Measurements from ENCODE around the gene ACADS.
"Not testable (repeated sequence)": the region's sequence is repeated elsewhere in the genome, so short reads cannot be mapped to it uniquely, and the experiment has no call there.

ACADS gene

GRCh38 chr12:120724720-120725119 is 906 bp upstream of the ACADS start:
- Histone ChIP-seq H3K56ac (ENCODE audit: low read length) (no peak overlapping the region), H4K5ac (ENCODE audit: low read length) (no peak overlapping the region), H3K27me3 (ENCODE audit: insufficient read depth, low read length, poor library complexity) (no peaks in the 10 kb centered on the region), H3K9ac (ENCODE audit: low read length) (no peak overlapping the region), H3K79me1 (ENCODE audit: low read length) (no peaks in the 10 kb centered on the region), H3K18ac (ENCODE audit: low read length) (no peak overlapping the region), H3K4me1 (ENCODE audit: control insufficient read depth, low read depth, low read length) (no peaks in the 10 kb centered on the region), H3K79me2 (ENCODE audit: control insufficient read depth, insufficient read depth, low read length) (no peaks in the 10 kb centered on the region), H2BK15ac (replicated peaks; ENCODE audit: low read depth) (no peak overlapping the region), H3K27ac (ENCODE audit: low read depth, low read length) (no peak overlapping the region), H2BK120ac (ENCODE audit: low read depth, low read length) (no peak overlapping the region), H4K8ac (ENCODE audit: low read depth, low read length) (no peak overlapping the region), H3K23ac (ENCODE audit: low read length) (no peak overlapping the region), H3K36me3 (ENCODE audit: control insufficient read depth, insufficient read depth, low read length) (peaks cover 13% of the 10 kb centered on the region), H3K4me3 (ENCODE audit: low read length) (no peak overlapping the region), H2AK5ac (ENCODE audit: low read length) (no peak overlapping the region), H3K4me2 (ENCODE audit: low read length) (no peak overlapping the region), H3K4ac (ENCODE audit: low read depth, low read length) (no peak overlapping the region), H2BK5ac (ENCODE audit: low read length) (no peak overlapping the region)
- DNase-seq = no peak
- WGBS (ENCODE audit: extremely low coverage, insufficient coverage, low lambda C conversion rate) = no CpG with 5 or more reads among the region's 5 CpGs

DNA sequence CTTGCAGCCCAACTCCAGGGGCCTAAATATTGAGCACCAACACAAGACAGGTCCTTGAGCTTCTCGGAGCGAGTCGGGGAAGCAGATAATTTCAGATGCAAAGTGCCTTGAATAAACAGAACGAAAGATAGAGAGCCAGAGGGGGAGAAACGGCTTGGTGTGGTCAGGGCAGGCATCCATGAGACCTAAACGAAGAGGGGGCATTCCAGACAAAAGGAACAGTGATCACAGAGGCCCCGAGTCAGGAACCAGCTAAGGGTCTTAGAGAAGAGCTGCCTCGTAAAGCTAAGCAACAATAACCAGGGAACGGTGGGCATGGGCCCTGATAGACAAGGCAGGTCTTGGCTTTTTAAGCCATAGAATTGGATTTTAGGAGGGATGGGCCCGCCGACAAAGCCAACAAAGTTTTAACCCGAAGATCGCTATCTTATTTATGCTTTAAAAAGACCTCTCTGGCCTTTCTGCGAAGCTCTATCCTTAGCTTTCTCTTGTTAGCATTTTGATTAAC is 421 bp upstream of the ACADS start:
- Histone ChIP-seq H3K56ac (ENCODE audit: low read length) (peak overlapping the region; percentile 71), H3K36me3 (ENCODE audit: control insufficient read depth, insufficient read depth, low read length) (peaks cover 11% of the 10 kb centered on the region), H3K9ac (ENCODE audit: low read length) (peak overlapping the region; percentile 43), H3K79me2 (ENCODE audit: control insufficient read depth, insufficient read depth, low read length) (no peaks in the 10 kb centered on the region), H3K4ac (ENCODE audit: low read depth, low read length) (no peak overlapping the region), H3K79me1 (ENCODE audit: low read length) (no peaks in the 10 kb centered on the region), H2BK15ac (replicated peaks; ENCODE audit: low read depth) (no peak overlapping the region), H3K27me3 (ENCODE audit: insufficient read depth, low read length, poor library complexity) (no peaks in the 10 kb centered on the region), H3K4me1 (ENCODE audit: control insufficient read depth, low read depth, low read length) (no peaks in the 10 kb centered on the region), H2BK5ac (ENCODE audit: low read length) (no peak overlapping the region), H3K18ac (ENCODE audit: low read length) (no peak overlapping the region), H4K8ac (ENCODE audit: low read depth, low read length) (no peak overlapping the region), H3K4me2 (ENCODE audit: low read length) (peak overlapping the region; percentile 49), H3K23ac (ENCODE audit: low read length) (no peak overlapping the region), H4K5ac (ENCODE audit: low read length) (no peak overlapping the region), H2AK5ac (ENCODE audit: low read length) (no peak overlapping the region), H3K4me3 (ENCODE audit: low read length) (peak overlapping the region; percentile 14), H2BK120ac (ENCODE audit: low read depth, low read length) (no peak overlapping the region), H3K27ac (ENCODE audit: low read depth, low read length) (no peak overlapping the region)
- DNase-seq = peak; percentile 11
- WGBS (ENCODE audit: extremely low coverage, insufficient coverage, low lambda C conversion rate) = no CpG with 5 or more reads among the region's 14 CpGs

DNA sequence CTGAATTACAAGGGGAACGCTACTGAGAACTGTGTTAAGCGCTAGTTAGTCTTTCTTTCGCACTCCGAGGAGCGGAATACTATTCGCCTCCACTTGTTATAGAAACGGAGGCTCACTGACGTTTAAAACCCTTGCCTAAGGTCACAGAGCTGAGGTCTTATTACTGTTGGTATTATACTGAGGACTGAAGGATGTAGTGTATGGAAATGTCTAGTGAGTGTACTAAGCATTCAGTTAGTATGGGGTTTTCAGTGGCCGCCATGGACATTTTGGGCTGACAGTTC is 826 bp downstream of the ACADS start:
- Histone ChIP-seq H3K23ac (ENCODE audit: low read length) (no peak overlapping the region), H3K27me3 (ENCODE audit: insufficient read depth, low read length, poor library complexity) (no peaks in the 10 kb centered on the region), H3K18ac (ENCODE audit: low read length) (no peak overlapping the region), H4K8ac (ENCODE audit: low read depth, low read length) (no peak overlapping the region), H3K79me1 (ENCODE audit: low read length) (no peaks in the 10 kb centered on the region), H3K4me1 (ENCODE audit: control insufficient read depth, low read depth, low read length) (no peaks in the 10 kb centered on the region), H2BK5ac (ENCODE audit: low read length) (no peak overlapping the region), H3K36me3 (ENCODE audit: control insufficient read depth, insufficient read depth, low read length) (peaks cover 6% of the 10 kb centered on the region), H3K4me2 (ENCODE audit: low read length) (no peak overlapping the region), H3K79me2 (ENCODE audit: control insufficient read depth, insufficient read depth, low read length) (no peaks in the 10 kb centered on the region), H2BK15ac (replicated peaks; ENCODE audit: low read depth) (no peak overlapping the region), H3K4ac (ENCODE audit: low read depth, low read length) (no peak overlapping the region), H4K5ac (ENCODE audit: low read length) (peak overlapping the region; percentile 95), H3K56ac (ENCODE audit: low read length) (peak overlapping the region; percentile 86), H2BK120ac (ENCODE audit: low read depth, low read length) (no peak overlapping the region), H3K27ac (ENCODE audit: low read depth, low read length) (no peak overlapping the region), H3K4me3 (ENCODE audit: low read length) (no peak overlapping the region), H2AK5ac (ENCODE audit: low read length) (no peak overlapping the region), H3K9ac (ENCODE audit: low read length) (peak overlapping the region; percentile 82)
- no CpG with 5 or more reads among the region's 9 CpGs for WGBS (ENCODE audit: extremely low coverage, insufficient coverage, low lambda C conversion rate)
- no peak for DNase-seq

- Histone ChIP-seq H3K36me3 (ENCODE audit: control insufficient read depth, insufficient read depth, low read length) (peaks cover 3% of the 10 kb centered on the region), H3K27ac (ENCODE audit: low read depth, low read length) (no peak overlapping the region), H3K79me1 (ENCODE audit: low read length) (no peaks in the 10 kb centered on the region), H3K27me3 (ENCODE audit: insufficient read depth, low read length, poor library complexity) (no peaks in the 10 kb centered on the region), H3K23ac (ENCODE audit: low read length) (no peak overlapping the region), H2BK5ac (ENCODE audit: low read length) (no peak overlapping the region), H2BK15ac (replicated peaks; ENCODE audit: low read depth) (no peak overlapping the region), H4K8ac (ENCODE audit: low read depth, low read length) (no peak overlapping the region), H3K9ac (ENCODE audit: low read length) (no peak overlapping the region), H3K79me2 (ENCODE audit: control insufficient read depth, insufficient read depth, low read length) (no peaks in the 10 kb centered on the region), H2BK120ac (ENCODE audit: low read depth, low read length) (no peak overlapping the region), H3K4me1 (ENCODE audit: control insufficient read depth, low read depth, low read length) (no peaks in the 10 kb centered on the region), H4K5ac (ENCODE audit: low read length) (no peak overlapping the region), H3K4ac (ENCODE audit: low read depth, low read length) (no peak overlapping the region), H3K56ac (ENCODE audit: low read length) (no peak overlapping the region), H3K4me3 (ENCODE audit: low read length) (no peak overlapping the region), H2AK5ac (ENCODE audit: low read length) (no peak overlapping the region), H3K18ac (ENCODE audit: low read length) (no peak overlapping the region), H3K4me2 (ENCODE audit: low read length) (no peak overlapping the region)
- DNase-seq = no peak
- no CpG with 5 or more reads among the region's 9 CpGs for WGBS (ENCODE audit: extremely low coverage, insufficient coverage, low lambda C conversion rate)
Measured at GRCh38 chr12:120726961-120727360, 1.3 kb downstream of the ACADS start.

- H3K18ac ChIP-seq (ENCODE audit: low read length); H3K27me3 ChIP-seq (ENCODE audit: insufficient read depth, low read length, poor library complexity); H2BK15ac ChIP-seq (replicated peaks; ENCODE audit: low read depth); H3K79me2 ChIP-seq (ENCODE audit: control insufficient read depth, insufficient read depth, low read length); H3K23ac ChIP-seq (ENCODE audit: low read length); H4K5ac ChIP-seq (ENCODE audit: low read length); H3K4me2 ChIP-seq (ENCODE audit: low read length); DNase-seq; H3K9ac ChIP-seq (ENCODE audit: low read length); H3K4me3 ChIP-seq (ENCODE audit: low read length); H2BK120ac ChIP-seq (ENCODE audit: low read depth, low read length); H3K79me1 ChIP-seq (ENCODE audit: low read length); H3K36me3 ChIP-seq (ENCODE audit: control insufficient read depth, insufficient read depth, low read length); H3K27ac ChIP-seq (ENCODE audit: low read depth, low read length); H2BK5ac ChIP-seq (ENCODE audit: low read length); H3K4me1 ChIP-seq (ENCODE audit: control insufficient read depth, low read depth, low read length); H4K8ac ChIP-seq (ENCODE audit: low read depth, low read length); H3K4ac ChIP-seq (ENCODE audit: low read depth, low read length); H2AK5ac ChIP-seq (ENCODE audit: low read length); H3K56ac ChIP-seq (ENCODE audit: low read length): not testable (repeated sequence)
- WGBS (ENCODE audit: extremely low coverage, insufficient coverage, low lambda C conversion rate) = no CpG with 5 or more reads among the region's 35 CpGs
Measured at GRCh38 chr12:120732198-120732597, 6.6 kb downstream of the ACADS start.

DNA sequence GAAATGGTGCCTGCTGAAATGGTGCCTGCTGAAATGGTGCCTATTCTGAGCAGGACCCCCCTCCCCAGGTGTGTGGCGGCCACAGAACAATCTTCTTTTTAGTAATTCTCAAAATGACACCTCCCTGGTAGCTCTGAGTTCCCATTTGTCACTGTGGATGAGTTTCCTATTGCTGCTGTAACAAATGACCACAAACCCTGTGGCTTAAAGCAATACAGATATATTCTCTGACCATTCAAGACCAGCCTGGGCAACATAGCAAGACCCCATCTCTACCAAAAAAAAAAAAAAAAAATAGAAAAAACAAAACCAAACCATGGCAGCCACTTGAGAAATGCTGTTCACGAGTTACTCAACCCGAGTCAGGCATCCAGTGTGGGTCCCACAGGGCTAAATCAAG is 7.9 kb downstream of the ACADS start:
- no peak overlapping the region for H2AK5ac ChIP-seq (ENCODE audit: low read length)
- no peak for DNase-seq
- no peak overlapping the region for H2BK15ac ChIP-seq (replicated peaks; ENCODE audit: low read depth)
- no peaks in the 10 kb centered on the region for H3K79me2 ChIP-seq (ENCODE audit: control insufficient read depth, insufficient read depth, low read length)
- no peak overlapping the region for H3K4ac ChIP-seq (ENCODE audit: low read depth, low read length)
- no peak overlapping the region for H4K5ac ChIP-seq (ENCODE audit: low read length)
- no peak overlapping the region for H3K4me3 ChIP-seq (ENCODE audit: low read length)
- no peak overlapping the region for H3K27ac ChIP-seq (ENCODE audit: low read depth, low read length)
- H3K27me3 ChIP-seq (ENCODE audit: insufficient read depth, low read length, poor library complexity) = no peaks in the 10 kb centered on the region
- H3K4me2 ChIP-seq (ENCODE audit: low read length) = no peak overlapping the region
- H3K36me3 ChIP-seq (ENCODE audit: control insufficient read depth, insufficient read depth, low read length) = no peaks in the 10 kb centered on the region
- H3K23ac ChIP-seq (ENCODE audit: low read length) = no peak overlapping the region
- no peak overlapping the region for H2BK120ac ChIP-seq (ENCODE audit: low read depth, low read length)
- H2BK5ac ChIP-seq (ENCODE audit: low read length) = no peak overlapping the region
- no peaks in the 10 kb centered on the region for H3K4me1 ChIP-seq (ENCODE audit: control insufficient read depth, low read depth, low read length)
- H3K18ac ChIP-seq (ENCODE audit: low read length) = no peak overlapping the region
- WGBS (ENCODE audit: extremely low coverage, insufficient coverage, low lambda C conversion rate) = no CpG with 5 or more reads among the region's 3 CpGs
- no peak overlapping the region for H4K8ac ChIP-seq (ENCODE audit: low read depth, low read length)
- no peaks in the 10 kb centered on the region for H3K79me1 ChIP-seq (ENCODE audit: low read length)
- H3K56ac ChIP-seq (ENCODE audit: low read length) = no peak overlapping the region
- no peak overlapping the region for H3K9ac ChIP-seq (ENCODE audit: low read length)
